Transverse colon (tissue), 4 donors: ENCODE measurements around the gene SEPTIN3. TPM values are rescaled to one million over a fixed set of nuclear protein-coding genes. Genes with fewer than 3 reads are reported as not detected.

Experiments
- DNase-seq: peaks from one replicate; pipeline ENCODE4 v3.0.0-alpha.2; 2019
- H3K27ac ChIP-seq, 4 donors: fragments of 200-600 bp; sonication (generic); 2 replicates each; pipeline ENCODE4 v1.5.1; 2016 to 2018; ENCODE audit warnings: inconsistent platforms in 4 of 4
- H3K27me3 ChIP-seq: fragments of 200-600 bp; sonication (generic); 2 replicates; pipeline ENCODE4 v1.5.1; 2017; ENCODE audit warnings: inconsistent platforms
- H3K36me3 ChIP-seq, 4 donors: fragments of 200-600 bp; sonication (generic); 2 replicates each; pipeline ENCODE4 v1.5.1; 2017 to 2019; ENCODE audit warnings: inconsistent platforms in 4 of 4
- H3K4me1 ChIP-seq, 4 donors: fragments of 200-600 bp; sonication (generic); 2 replicates each; pipeline ENCODE4 v1.5.1; 2017 to 2020; ENCODE audit warnings: inconsistent platforms in 4 of 4
- H3K4me3 ChIP-seq, 4 donors: fragments of 200-600 bp; sonication (generic); 1 replicate in 1 of 4; 2 replicates in 3 of 4; pipeline versions ENCODE4 v1.5.1 to v1.6.1; 2017 to 2019; ENCODE audit warnings: inconsistent platforms in 4 of 4
- H3K9me3 ChIP-seq, 2 donors: fragments of 200-600 bp; sonication (generic); 2 replicates each; pipeline ENCODE4 v1.5.1; 2017 to 2019; ENCODE audit warnings: inconsistent platforms in 2 of 2
- EP300 ChIP-seq: sonication (generic); formaldehyde crosslinking; IDR thresholded peaks from one replicate; pipeline ENCODE4 v1.6.1; 2017; ENCODE audit warnings: antibody characterized with exemption, low read depth
- POLR2A ChIP-seq: fragments of 450-650 bp; IDR thresholded peaks from one replicate; pipeline ENCODE4 v1.6.1; 2016; ENCODE audit warnings: antibody characterized with exemption, mild to moderate bottlenecking, moderate library complexity
- POLR2AphosphoS5 ChIP-seq, 3 donors: sonication (generic); formaldehyde crosslinking; IDR thresholded peaks; one replicate each; pipeline ENCODE4 v1.6.1; 2016; ENCODE audit warnings: antibody characterized with exemption in 3 of 3
- WGBS, 2 donors: methylation state at CpG; one replicate each; pipeline ENCODE4 v1.1.5; 2018; ENCODE audit warnings: low coverage in 1 of 2; 5-methylcytosine and 5-hydroxymethylcytosine counted together
- in situ Hi-C, 4 donors: fragments of 200-750 bp; cut with MboI; loops; one replicate each; pipeline versions ENCODE4 v1.15.0 to v1.15.1; 2017; ENCODE audit warnings: low sequenced_read_pairs in 3 of 4, low pct_ligation_motif_present in 1 of 4, low pct_unique_long_range_greater_than_20kb in 1 of 4
- intact Hi-C: fragments of 100-400 bp; cut with DNase I; formaldehyde crosslinking; loops from one replicate; pipeline ENCODE4 v1.15.1; 2023; ENCODE audit warnings: low total_unique reads
- total RNA-seq, 4 donors: library from RNA; depleted of rRNA; stranded (reverse); fragments of >200 nt; gene quantifications; one replicate each; pipeline ENCODE4 v1.1.0, GENCODE V29; 2016
- TF ChIP-seq, protein P1 (sequence below), 5 experiments: fragments of 200-600 bp in 3 of 5; fragments of 450-650 bp in 2 of 5; sonication (generic) in 3 of 5; IDR thresholded peaks; 1 replicate in 2 of 5; 2 replicates in 3 of 5; pipeline ENCODE4 v1.5.1; 2016 to 2017; ENCODE audit warnings: antibody characterized with exemption in 5 of 5, inconsistent platforms in 3 of 5, mild to moderate bottlenecking in 2 of 5, moderate library complexity in 1 of 5

The SEPTIN3 gene
- total RNA-seq, 4 donors from 2014 or later = 0.48 to 0.68 TPM; not detected in 2

GRCh38 chr22:41963453-41964111 is 5.7 kb upstream of the SEPTIN3 start:
- WGBS, 2 donors = 78 to 90% methylated on average over 4 to 9 of the region's 9 CpGs
- H3K27me3 ChIP-seq = no peaks in the 10 kb centered on the region
- H3K4me3 ChIP-seq = no peak overlapping the region
- in situ Hi-C loops = loop anchor here (25.0 kb wide), 1 partner anchor 474 kb away; the partner anchor contains the start of gene NFAM1 (in 4 of the 4)
- no peaks in the 10 kb centered on the region for H3K36me3 ChIP-seq
- TF ChIP-seq, protein P1, sequence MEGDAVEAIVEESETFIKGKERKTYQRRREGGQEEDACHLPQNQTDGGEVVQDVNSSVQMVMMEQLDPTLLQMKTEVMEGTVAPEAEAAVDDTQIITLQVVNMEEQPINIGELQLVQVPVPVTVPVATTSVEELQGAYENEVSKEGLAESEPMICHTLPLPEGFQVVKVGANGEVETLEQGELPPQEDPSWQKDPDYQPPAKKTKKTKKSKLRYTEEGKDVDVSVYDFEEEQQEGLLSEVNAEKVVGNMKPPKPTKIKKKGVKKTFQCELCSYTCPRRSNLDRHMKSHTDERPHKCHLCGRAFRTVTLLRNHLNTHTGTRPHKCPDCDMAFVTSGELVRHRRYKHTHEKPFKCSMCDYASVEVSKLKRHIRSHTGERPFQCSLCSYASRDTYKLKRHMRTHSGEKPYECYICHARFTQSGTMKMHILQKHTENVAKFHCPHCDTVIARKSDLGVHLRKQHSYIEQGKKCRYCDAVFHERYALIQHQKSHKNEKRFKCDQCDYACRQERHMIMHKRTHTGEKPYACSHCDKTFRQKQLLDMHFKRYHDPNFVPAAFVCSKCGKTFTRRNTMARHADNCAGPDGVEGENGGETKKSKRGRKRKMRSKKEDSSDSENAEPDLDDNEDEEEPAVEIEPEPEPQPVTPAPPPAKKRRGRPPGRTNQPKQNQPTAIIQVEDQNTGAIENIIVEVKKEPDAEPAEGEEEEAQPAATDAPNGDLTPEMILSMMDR (IDR thresholded peaks at IDR 0.05) = no peak
- no peak for TF ChIP-seq POLR2A
- TF ChIP-seq EP300 = no peak
- TF ChIP-seq POLR2AphosphoS5 (IDR thresholded peaks at IDR 0.05) = no peak
- no peak for DNase-seq
- H3K4me1 ChIP-seq = no peaks in the 10 kb centered on the region
- no peaks in the 10 kb centered on the region for H3K9me3 ChIP-seq
- H3K27ac ChIP-seq = no peak overlapping the region
- intact Hi-C loops = no loop called here

- H3K9me3 ChIP-seq = no peaks in the 10 kb centered on the region
- H3K27ac ChIP-seq = no peak overlapping the region
- WGBS, 2 donors = 90 to 92% methylated on average over 2 to 5 of the region's 5 CpGs
- intact Hi-C loops (no loop called here), in situ Hi-C loops (loop anchor here (25.0 kb wide), 1 partner anchor 473 kb away; the partner anchor contains the start of gene NFAM1 (in 4 of the 4))
- DNase-seq = no peak
- no peaks in the 10 kb centered on the region for H3K27me3 ChIP-seq
- TF ChIP-seq, protein P1 (IDR thresholded peaks at IDR 0.05) = no peak
- no peak for TF ChIP-seq EP300
- no peak for TF ChIP-seq POLR2A
- TF ChIP-seq POLR2AphosphoS5 (IDR thresholded peaks at IDR 0.05) = no peak
- no peaks in the 10 kb centered on the region for H3K36me3 ChIP-seq
- H3K4me3 ChIP-seq = no peak overlapping the region
- H3K4me1 ChIP-seq = no peaks in the 10 kb centered on the region
Measured at GRCh38 chr22:41964112-41964491, 5.1 kb upstream of the SEPTIN3 start.

GRCh38 chr22:41966225-41966606 is 3.0 kb upstream of the SEPTIN3 start:
- in situ Hi-C loops = loop anchor here (25.0 kb wide), 1 partner anchor 471 kb away; the partner anchor contains the start of gene NFAM1 (in 4 of the 4)
- TF ChIP-seq EP300 (no peak), POLR2AphosphoS5 (IDR thresholded peaks at IDR 0.05) (no peak), POLR2A (no peak)
- TF ChIP-seq, protein P1 (IDR thresholded peaks at IDR 0.05) = no peak
- WGBS, 2 donors = 83 to 92% methylated on average over 2 of the region's 2 CpGs
- Histone ChIP-seq H3K36me3 (no peaks in the 10 kb centered on the region), H3K27ac (no peak overlapping the region), H3K27me3 (peaks cover under 1% of the 10 kb centered on the region), H3K4me3 (no peak overlapping the region), H3K9me3 (no peaks in the 10 kb centered on the region), H3K4me1 (no peaks in the 10 kb centered on the region)
- DNase-seq = no peak
- intact Hi-C loops = no loop called here

- Histone ChIP-seq H3K4me3 (no peak overlapping the region), H3K4me1 (no peaks in the 10 kb centered on the region), H3K9me3 (no peaks in the 10 kb centered on the region), H3K36me3 (no peaks in the 10 kb centered on the region), H3K27me3 (peaks cover 5% of the 10 kb centered on the region), H3K27ac (no peak overlapping the region)
- in situ Hi-C loops = loop anchor here (25.0 kb wide), 1 partner anchor 471 kb away; the partner anchor contains the start of gene NFAM1 (in 4 of the 4)
- intact Hi-C loops = no loop called here
- peak; percentile 41 for DNase-seq
- TF ChIP-seq, protein P1 (IDR thresholded peaks at IDR 0.05) = peak in 4 of 5 experiments; percentile 14 to 50 (median 36)
- TF ChIP-seq EP300 (no peak), POLR2AphosphoS5 (IDR thresholded peaks at IDR 0.05) (no peak), POLR2A (no peak)
- whole genome bisulfite sequencing, 2 donors = 44 to 60% methylated on average over 1 to 8 of the region's 8 CpGs
Measured at GRCh38 chr22:41966607-41967240, 2.5 kb upstream of the SEPTIN3 start.
